GM21576 (cell line): Measurements from ENCODE around the gene C6orf89.
"Not testable (repeated sequence)": the region's sequence is repeated elsewhere in the genome, so short reads cannot be mapped to it uniquely, and the experiment has no call there.

ENCODE experiments used
- ATAC-seq: cut with Tn5 transposase; IDR thresholded peaks from one replicate; pipeline ENCODE4 v1.9.1; 2021; ENCODE audit warnings: mild to moderate bottlenecking, moderate library complexity; ENCODE audit not compliant: unreplicated experiment

The C6orf89 gene

DNA sequence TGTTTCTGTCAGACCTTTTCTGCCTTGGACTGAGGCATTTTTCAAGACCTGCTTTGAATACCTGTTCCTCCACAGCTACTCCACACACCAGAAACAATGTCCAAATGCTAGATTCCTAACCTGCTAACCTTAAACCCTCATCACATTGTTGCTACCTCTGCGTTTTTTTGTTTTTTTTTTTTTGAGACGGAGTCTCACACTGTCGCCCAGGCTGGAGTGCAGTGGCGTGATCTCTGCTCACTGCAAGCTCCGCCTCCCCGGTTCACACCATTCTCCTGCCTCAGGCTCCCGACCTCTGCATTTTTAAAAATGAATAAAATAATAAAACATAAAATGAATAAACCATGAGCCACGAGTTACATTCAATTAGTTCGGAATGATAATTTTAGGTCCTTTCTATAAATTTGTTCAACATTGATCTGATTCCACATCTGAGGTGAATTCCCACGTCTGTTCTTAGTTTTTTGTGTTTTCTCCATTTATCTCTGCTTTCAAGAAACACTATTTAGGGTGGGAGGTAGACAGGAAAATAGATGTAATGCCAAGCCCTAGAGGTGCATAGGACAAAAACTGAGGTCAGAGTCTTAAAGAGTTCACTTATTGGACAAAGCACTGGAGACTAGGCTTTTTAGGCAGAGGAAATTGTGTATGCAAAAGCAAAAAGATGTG, 1.3 kb downstream of the C6orf89 start:
- ATAC-seq = no peak

DNA sequence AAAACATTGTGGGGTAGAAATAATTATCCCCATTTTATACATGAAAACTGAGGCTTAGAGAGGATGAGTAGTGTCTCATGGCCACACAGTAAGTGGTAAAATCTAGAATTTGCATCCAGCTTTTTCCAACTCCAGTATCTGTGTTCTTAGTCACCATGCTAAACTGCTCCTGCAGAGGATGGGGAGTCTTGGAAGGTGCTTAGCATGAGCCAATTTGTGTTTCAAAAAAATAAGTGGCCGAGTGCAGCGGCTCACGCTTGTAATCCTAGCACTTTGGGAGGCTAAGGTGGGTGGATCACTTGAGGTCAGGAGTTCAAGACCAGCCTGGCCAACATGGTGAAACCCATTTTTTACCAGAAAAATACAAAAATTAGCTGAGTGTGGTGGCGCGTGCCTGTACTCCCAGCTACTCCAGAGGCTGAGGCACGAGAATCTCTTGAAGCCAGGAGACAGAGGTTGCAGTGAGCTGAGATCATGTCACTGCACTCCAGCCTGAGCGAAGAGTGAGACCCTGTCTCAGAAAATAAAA, 2.4 kb downstream of the C6orf89 start:
- no peak for ATAC-seq

DNA sequence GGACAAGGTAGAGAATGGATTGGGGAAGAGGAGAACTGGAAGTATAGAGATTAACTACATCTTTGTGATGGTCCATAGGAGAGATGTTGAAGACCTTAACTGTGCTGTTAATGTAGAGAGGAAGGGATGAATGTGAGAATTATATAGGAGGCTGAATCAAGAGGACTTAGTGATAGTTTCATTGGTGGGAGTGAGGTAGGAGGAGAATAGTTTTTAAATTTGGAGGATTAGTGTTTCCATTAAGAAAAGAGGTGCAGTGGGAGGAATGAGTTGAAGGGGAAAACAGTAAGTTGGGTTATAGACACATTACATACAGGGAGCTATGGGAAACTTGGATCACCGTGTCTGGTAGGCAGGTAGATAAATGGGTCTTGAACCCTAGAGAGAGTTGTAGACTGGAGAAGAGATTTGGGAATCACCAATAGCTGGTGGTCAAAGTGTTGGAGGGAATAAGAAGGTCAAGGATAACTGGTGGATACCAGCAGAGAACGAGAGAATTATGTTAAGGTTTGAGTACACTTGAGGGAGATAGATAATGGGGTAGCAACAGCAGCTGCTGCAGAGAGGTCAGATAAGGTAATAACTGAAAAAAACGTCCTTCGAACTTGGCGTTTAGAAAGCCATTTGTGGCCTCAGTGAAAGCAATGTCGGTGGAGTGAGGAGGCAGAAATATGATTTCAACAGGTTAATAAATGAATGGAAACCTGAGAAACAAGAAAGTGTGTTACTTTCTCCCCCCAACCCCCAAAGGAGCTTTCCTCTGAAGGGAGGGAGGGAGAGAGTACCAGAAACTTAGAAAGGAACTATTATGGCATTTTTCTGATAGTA, 3.1 kb downstream of the C6orf89 start:
- ATAC-seq = no peak

DNA sequence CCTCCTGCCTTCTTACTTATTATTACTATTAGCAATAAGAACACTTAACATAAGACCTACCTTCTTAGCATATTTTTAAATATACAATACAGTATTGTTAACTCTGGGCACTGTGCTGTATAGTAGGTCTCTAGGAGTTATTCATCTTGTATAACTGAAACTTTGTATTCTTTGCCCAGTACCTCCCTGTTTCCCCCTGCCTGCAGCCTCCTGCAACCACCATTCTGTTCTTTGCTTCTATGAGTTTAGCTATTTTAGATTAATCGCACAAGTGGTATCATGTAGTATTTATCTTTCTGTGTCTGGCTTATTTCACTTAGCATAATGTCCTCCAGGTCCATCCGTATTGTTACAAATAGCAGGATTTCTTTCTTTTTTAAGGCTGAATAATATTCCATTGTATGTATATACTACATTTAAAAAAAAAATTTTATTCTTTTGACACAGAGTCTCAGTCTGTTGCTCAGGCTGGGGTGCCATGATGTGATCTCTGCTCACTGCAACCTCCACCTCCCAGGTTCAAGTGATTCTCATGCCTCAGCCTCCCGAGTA, 4.4 kb downstream of the C6orf89 start:
- ATAC-seq = no peak

DNA sequence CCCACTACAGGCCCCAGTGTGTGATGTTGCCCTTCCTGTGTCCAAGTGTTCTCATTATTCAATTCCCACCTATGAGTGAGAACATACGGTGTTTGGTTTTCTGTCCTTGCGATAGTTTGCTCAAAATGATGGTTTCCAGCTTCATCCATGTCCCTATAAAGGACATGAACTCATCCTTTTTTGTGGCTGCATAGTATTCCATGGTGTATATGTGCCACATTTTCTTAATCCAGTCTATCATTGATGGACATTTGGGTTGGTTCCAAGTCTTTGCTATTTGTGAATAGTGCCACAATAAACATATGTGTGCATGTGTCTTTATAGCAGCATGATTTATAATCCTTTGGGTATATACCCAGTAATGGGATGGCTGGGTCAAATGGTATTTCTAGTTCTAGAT, 5.4 kb downstream of the C6orf89 start:
- not testable (repeated sequence) for ATAC-seq

DNA sequence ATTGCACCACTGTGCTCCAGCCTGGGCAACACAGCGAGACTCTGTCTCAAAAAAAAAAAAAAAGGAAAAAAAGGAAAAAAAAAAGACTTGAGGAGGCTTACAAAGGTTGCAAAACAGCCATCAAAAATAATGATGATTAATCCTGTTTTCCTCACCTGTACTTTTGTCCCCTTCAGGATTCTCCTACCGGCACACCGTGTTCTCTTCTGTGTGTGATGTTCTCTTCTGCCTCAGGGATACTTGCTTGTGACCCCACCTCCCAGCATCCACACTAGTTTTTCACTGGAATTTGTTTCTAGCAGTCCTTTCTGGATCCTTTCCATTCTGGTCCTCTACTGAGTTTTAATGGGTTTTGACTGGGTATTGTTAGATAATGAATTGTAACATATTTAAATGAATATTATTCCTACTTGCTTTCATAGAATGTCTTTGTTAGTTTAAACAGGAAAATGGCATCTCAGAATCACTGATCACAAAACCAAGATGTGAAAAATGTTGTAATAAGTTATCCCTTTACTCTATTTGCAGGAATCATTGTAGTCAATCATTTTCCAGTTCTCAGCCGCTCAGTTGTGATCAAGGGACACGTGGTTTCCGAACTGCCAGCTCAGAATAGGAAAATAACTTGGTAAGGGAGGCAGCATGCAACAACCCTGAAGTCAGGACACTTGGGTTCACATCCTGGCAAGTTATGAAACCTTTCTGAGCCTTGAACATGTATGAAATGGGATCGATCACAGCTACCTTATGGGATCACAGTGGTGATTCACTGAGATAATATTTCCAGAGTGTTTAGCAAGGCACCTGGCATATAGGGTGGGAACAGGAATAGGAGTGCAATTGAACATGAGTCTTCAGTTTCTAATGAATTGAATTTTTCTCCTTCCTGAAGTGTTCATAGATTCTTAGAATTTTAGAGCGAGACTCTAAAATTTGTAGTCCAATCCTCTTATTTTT, 8.5 kb downstream of the C6orf89 start:
- ATAC-seq = no peak

DNA sequence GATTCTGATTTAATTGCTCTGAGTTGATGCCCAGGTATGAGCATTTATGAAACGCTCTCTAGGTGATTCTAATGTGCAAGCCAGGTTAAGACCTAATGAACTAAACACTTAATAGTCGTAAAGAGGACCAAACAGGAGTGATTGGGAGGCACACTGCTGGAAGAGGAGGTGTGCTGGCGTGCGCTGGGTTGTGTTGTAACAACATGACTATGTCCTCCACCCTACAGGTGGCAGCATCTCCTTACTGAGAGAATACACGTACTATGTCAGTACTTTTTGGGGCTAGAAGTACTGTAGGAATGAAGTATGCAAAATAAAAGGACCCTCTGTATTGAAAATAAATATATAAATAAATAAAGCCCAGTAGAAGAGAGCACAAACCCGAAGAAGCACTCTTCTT, 11.9 kb downstream of the C6orf89 start:
- no peak for ATAC-seq

DNA sequence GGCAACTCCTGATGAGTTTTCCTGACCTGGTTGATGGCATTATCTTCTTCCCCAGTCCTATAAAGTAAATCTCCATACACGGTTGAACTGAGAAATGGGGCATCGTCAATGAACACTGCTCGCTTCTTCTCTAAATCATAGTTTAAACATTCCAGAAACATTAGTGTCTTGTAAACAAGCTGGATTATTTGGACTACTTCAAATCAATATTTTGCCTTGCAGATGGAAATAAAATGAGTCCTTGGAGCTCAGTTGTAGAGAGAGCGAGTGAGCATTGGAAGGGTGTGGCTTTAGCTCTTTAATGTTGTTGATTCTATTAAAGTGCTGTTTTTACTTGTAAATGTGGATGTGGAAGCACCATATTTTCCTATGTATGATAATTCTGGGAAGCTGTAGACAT, 18.4 kb downstream of the C6orf89 start:
- no peak for ATAC-seq

DNA sequence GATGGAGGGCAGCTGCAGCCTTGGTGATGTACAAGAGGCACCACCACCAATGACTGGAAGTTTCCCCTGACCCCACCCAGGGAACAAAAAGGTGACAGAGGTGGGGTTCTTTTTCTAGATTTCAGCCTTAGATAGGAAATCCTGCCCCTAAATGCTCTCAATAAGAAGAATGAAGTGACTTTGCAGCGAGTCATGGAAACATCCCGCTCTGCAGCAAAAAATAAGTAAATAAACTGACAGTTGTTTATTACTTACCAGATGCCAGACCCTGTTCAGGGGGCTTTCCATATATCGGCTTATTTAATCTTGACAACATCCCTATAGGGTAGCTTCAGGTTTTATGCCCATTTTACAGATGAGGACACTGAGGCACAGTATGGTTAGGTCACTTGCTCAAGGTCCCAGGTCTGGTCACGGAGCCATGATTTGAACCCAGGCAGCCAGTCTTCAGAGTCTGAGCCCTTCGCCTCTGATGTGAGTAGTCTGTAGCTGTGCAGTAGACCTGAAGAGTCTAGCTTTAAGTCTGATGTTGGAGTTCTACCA, 19.2 kb downstream of the C6orf89 start:
- ATAC-seq = no peak

DNA sequence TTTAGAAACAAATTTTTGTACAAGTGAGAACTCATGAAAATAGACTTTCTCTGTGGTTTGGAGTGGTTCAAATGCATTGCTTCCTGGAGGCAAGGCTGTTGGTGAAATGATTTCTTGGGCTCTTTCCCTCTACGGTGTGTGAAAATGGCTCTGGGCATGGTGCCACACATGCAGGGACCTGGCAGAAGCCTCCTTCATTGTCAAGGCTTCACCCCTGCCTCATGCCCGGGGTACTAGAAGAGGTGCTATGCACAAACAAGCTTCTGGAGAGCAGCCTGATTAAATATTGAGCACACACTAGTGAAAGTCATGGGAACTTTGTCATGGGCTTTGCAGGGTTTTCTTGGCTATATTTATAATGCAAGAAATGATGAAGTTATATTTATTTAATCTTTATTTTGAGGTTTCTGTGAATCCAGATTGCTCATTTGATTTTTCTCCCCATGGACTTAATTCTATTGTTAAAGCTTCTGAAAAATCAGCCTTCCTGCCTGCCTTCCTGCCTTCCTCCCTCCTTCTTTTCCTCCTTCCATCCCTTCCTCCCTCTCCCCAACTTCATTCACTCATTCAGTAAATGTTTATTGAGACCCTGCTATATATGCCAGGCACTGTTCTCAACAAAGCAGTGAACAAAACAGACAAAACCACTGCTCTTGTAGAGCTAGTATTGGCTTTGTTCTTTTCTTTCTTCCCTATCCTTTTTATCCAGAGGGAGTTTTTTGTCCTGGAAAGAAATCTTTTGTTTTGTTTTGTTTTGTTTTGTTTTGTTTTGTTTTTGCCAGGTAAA, 21.0 kb downstream of the C6orf89 start:
- ATAC-seq = no peak

DNA sequence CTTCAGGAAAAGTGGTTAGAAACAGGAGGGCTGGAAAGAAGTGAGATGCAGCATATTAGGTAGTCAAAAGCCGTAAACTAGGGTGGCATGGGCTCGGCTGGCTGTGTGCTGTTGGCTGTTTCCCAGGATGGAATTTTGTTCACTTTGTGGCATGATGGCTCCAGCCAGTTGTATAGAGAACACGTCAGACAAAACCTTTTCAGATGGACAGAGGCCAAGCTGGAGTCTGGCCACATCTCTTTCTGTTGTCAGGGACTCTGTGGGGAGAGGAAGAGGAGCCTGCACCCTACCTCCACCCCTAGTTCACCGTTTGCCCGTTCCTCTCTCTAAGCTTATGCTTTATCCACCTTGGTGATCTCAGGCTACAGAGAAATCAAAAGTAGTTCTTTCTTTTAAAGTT, 22.0 kb downstream of the C6orf89 start:
- ATAC-seq = no peak

DNA sequence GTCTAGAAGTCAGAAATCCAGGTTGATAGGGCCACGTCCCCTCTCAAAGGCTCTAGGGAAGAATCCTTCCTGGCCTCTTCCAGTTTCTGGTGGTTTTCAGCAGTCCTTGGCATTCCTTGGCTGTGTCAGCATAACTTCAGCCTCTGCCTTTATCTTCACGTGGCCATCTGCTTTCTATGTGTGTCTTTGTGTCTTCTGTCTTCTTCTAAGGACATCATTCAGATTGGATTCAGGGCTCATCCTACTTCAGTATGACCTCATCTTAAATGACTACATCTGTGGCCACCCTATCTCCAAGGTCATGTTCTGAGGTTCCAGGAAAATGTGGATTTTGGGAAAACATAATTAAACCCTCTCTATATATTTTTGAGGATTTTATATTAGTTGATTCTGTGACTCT, 23.0 kb downstream of the C6orf89 start:
- ATAC-seq = no peak

DNA sequence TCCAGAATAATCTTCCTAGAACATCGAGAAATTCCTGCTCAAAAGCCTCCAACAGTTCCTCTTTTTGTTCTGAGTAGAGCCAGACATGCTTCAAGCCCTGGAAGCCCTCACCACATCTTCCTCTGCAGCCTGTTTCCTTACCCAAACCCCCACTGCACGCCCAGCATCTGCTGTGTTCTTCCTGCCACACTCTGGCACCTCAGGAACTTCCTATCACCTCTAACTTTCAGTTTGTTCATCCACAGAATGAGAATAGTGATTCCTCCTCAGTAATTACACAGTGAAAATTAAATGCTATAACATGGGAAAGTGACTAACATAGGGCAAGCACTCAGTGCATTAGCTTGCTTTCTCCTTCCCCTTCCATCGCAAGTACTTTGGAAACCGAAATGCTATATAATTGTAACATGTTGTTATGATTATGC, 26.3 kb downstream of the C6orf89 start:
- ATAC-seq = peak; percentile 23

DNA sequence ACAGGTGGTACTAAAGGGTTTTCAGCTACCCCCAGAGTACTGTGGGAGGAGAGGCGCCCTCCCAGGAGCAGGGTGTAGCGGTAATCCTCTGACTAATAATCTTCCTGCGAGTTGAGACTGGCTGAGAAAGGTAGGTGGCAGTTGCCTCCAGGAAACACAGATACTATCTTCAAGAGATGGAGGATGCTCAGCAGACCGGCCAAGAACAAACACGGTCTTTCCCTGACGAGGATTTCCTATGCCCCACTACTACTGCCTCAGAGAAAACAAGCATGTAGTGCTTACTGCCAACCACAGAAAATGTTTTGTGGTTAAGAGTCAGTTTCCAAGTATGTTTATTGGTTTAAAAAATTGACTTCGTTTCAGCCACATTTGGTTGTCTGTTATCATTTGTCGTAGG, 26.8 kb downstream of the C6orf89 start:
- ATAC-seq = peak; percentile 89

DNA sequence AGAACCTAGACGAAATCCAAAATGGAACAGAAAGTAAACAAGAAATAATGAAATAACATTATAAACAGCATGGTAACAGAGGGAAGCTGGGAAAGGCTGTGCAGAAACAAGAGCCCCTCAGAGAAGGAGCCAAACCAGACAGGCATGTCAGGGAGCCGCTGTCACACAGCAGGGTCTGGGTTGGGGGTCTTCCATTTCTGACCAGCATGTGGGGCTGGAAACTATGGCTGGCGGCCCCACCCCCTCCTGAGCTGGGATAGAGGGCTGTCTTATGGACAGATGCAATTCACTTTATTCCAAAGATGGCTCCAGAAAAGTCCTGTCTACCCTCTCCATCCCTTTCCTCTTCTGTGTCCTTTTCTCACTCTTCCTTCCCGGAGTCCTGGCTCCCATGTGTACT, 27.3 kb downstream of the C6orf89 start:
- no peak for ATAC-seq

DNA sequence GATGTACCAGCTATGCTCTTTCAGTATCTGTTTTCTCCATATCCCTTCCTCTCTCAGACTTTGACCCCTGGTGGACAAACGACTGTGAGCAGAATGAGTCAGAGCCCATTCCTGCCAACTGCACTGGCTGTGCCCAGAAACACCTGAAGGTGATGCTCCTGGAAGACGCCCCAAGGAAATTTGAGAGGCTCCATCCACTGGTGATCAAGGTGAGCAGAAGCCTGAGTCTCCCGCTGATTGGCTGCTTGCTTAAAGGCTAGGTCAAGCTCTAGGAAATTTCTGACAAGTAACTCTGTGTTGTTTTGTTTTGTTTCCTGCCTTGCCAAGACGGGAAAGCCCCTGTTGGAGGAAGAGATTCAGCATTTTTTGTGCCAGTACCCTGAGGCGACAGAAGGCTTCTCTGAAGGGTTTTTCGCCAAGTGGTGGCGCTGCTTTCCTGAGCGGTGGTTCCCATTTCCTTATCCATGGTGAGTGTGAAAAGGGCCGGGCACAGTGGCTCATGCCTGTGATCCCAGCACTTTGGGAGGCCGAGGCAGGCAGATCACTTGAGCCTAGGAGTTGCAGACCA, 28.6 kb downstream of the C6orf89 start:
- ATAC-seq = no peak

DNA sequence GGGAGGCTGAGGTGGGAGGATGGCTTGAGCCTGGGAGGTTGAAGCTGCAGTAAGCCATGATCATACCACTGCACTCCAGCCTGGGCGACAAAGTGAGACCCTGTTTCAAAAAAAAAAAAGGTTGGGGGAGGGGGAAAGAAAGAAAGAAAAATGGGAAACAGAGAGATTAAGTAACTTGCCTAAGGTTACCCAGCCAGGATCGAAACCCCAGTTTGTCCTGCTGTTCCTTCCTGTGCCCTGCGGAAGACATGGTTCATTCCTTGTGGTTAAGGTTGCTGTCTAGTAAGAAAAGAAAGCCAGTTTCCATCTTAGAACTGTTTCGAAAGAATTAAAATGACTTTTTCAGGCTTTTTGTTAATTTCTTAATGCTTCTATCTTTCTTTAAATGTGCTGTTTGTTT, 29.8 kb downstream of the C6orf89 start:
- no peak for ATAC-seq

DNA sequence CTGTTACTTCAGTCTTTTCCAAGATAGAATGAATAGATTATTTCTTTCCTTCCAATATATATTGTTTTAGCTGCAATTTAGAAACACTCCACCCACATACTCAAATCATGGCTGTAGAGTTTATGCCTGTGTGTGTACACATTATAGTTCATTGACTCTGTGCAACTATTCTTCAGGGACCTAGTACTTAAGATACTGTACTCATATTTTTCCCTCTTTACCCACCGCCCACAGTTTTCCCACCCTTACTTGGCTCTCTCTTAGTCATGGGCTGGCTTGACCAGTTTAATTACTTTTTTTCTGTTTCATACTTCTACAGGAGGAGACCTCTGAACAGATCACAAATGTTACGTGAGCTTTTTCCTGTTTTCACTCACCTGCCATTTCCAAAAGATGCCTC, 30.4 kb downstream of the C6orf89 start:
- ATAC-seq = no peak

DNA sequence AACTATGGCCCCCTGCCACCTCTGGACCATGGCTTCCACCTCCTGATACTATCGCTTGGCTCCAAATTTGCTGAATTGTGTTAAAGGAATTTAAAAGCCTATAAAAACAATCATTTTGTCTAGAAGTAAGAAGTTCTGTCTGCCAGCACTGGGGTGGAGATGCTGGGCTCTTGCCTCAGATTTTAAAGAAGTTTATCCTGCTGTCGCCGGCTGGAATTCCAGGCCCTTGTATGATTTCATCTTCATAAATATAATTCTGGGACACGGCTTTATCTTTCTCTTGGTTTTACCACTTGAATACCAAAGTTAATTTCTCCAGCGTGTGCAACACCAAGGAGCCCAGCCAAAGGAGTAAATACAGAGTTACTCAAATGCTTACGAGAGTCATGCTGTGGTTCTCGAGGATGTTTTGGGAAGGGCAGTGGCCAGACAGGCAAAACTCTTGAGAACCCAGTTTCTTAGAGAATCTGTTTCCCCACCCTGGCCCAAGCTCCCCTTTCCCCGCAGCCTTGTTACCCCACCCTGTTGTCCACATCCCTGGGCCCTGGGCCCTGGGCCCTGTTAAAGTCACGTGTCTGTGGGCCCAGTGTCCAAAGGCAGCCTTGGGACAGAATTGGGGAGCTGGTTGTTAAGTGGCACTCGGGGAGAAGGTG, 31.9 kb downstream of the C6orf89 start:
- no peak for ATAC-seq
